ENCODE results near the gene TOLLIP.

The TOLLIP gene

DNA sequence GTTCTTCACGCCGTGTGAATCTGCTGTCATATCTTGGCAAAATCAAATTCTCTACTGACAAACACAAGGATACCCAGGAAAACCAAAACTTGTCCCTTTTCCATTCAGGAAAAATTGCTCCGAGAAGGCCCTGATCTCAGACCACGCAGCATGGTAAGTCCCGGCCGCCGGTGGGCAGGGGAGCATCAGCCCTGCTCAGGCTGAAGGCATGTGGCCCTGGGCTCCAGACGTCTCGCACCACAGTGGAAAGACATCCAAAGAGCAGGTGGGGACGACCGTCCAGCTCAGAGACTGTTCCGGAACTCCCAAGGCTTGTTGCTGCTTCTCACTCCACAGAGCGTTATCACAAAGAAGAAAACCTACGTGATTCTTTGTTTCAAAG, 29.8 kb downstream of the TOLLIP start:
- no peak for TF ChIP-seq YY1 (IDR thresholded peaks at IDR 0.05; ENCODE audit: low read depth)
- TF ChIP-seq EGR1 (IDR thresholded peaks at IDR 0.05), result no peak
- no peak for TF ChIP-seq TCF12 (IDR thresholded peaks at IDR 0.05; ENCODE audit: low read depth)
- no peak for TF ChIP-seq ZBTB7A (IDR thresholded peaks at IDR 0.05; ENCODE audit: low read depth)
- TF ChIP-seq CEBPB (IDR thresholded peaks at IDR 0.05), result no peak
- no peak for TF ChIP-seq RAD21 (IDR thresholded peaks at IDR 0.05; ENCODE audit: low read depth)
- no peak for TF ChIP-seq FOXM1 (IDR thresholded peaks at IDR 0.05; ENCODE audit: borderline replicate concordance, low read depth)
- TF ChIP-seq TEAD4 (IDR thresholded peaks at IDR 0.05), result no peak
- TF ChIP-seq TAF1 (IDR thresholded peaks at IDR 0.05; ENCODE audit: low read depth), result no peak
- TF ChIP-seq NFIC (IDR thresholded peaks at IDR 0.05), result no peak
- TF ChIP-seq, protein P1, sequence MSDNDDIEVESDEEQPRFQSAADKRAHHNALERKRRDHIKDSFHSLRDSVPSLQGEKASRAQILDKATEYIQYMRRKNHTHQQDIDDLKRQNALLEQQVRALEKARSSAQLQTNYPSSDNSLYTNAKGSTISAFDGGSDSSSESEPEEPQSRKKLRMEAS (IDR thresholded peaks at IDR 0.05), result no peak
- TF ChIP-seq, protein P2, sequence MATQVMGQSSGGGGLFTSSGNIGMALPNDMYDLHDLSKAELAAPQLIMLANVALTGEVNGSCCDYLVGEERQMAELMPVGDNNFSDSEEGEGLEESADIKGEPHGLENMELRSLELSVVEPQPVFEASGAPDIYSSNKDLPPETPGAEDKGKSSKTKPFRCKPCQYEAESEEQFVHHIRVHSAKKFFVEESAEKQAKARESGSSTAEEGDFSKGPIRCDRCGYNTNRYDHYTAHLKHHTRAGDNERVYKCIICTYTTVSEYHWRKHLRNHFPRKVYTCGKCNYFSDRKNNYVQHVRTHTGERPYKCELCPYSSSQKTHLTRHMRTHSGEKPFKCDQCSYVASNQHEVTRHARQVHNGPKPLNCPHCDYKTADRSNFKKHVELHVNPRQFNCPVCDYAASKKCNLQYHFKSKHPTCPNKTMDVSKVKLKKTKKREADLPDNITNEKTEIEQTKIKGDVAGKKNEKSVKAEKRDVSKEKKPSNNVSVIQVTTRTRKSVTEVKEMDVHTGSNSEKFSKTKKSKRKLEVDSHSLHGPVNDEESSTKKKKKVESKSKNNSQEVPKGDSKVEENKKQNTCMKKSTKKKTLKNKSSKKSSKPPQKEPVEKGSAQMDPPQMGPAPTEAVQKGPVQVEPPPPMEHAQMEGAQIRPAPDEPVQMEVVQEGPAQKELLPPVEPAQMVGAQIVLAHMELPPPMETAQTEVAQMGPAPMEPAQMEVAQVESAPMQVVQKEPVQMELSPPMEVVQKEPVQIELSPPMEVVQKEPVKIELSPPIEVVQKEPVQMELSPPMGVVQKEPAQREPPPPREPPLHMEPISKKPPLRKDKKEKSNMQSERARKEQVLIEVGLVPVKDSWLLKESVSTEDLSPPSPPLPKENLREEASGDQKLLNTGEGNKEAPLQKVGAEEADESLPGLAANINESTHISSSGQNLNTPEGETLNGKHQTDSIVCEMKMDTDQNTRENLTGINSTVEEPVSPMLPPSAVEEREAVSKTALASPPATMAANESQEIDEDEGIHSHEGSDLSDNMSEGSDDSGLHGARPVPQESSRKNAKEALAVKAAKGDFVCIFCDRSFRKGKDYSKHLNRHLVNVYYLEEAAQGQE (IDR thresholded peaks at IDR 0.05; ENCODE audit: low read depth), result no peak
- no peak for TF ChIP-seq EP300 (IDR thresholded peaks at IDR 0.05; ENCODE audit: borderline replicate concordance)
- TF ChIP-seq CREB1 (IDR thresholded peaks at IDR 0.05; ENCODE audit: low read depth), result no peak
- TF ChIP-seq, protein P3, sequence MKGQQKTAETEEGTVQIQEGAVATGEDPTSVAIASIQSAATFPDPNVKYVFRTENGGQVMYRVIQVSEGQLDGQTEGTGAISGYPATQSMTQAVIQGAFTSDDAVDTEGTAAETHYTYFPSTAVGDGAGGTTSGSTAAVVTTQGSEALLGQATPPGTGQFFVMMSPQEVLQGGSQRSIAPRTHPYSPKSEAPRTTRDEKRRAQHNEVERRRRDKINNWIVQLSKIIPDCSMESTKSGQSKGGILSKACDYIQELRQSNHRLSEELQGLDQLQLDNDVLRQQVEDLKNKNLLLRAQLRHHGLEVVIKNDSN (IDR thresholded peaks at IDR 0.05), result no peak

DNA sequence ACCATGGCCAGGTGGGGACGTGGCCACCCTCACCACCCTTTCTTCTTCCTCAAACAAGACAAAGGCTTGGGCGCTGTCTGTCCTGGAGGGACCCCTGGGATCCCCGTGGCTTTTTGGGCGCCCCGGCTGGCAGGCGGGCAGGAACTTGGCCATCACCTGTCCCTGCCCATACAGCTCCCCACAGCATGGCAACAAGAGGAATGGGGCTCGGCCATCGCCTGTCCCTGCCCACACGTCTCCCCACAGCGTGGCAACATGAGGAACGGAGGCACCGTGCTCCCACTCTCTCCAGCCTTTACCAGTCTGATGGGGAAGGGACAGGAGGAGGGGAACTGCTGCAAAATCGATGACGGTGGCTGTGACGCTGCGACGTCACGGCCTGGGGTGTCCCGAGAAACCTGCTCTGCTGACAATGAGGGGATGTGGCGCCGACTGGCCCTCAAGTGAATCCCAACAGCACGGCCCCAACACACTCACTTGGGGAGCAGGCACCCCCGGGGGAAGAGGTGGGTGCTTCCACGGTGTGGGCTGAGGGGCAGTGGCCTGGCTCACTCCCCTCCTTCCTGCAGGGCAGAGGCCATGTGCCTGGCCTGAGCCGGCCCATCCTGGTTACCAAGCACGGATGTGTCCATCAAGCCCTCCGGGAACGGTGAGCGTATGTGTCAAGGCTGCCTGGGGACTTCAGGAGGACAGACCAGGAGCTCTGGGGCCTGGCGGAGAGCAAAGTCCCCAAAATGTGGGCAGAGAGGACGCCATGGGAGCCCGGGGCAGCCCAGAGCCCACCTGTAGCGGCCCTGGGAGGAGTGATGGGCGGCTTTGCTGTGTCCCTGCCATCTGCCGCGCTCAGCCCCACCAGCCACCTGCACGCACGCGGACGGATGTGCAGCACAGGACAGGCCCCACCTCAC, 30.4 kb downstream of the TOLLIP start:
- TF ChIP-seq ZBTB7A (IDR thresholded peaks at IDR 0.05; ENCODE audit: low read depth), result no peak

DNA sequence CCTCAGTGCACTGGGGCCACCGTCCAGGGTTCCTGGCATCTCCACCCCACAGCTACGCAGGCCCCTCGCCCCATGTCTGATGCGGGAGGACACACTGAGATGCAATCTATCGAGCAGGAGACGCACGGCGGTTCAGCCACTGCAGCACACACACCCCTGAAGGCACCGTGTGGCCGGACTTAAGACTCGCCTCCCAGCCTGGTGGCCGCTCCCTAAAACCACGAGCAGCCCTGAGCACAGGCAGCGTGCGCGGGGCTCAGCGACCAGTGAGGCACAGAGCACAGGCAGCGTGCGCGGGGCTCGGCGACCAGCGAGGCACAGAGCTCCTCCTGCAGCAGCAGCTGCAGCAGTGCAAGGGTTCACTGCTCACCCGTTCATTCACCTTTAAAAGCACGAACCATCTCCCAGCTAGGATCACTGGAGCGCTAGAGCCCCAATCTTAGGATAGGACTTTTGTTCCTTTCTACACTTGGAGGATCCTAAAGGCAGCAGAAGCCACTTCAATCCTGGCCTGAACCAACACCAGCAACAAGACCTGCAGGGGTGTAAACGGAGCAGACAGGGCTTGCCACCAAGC, 31.4 kb downstream of the TOLLIP start:
- no peak for TF ChIP-seq TCF12 (IDR thresholded peaks at IDR 0.05; ENCODE audit: low read depth)
- TF ChIP-seq, protein P1 (IDR thresholded peaks at IDR 0.05), result no peak
- TF ChIP-seq, protein P2 (IDR thresholded peaks at IDR 0.05; ENCODE audit: low read depth), result no peak
- TF ChIP-seq FOXM1 (IDR thresholded peaks at IDR 0.05; ENCODE audit: borderline replicate concordance, low read depth), result no peak
- no peak for TF ChIP-seq EP300 (IDR thresholded peaks at IDR 0.05; ENCODE audit: borderline replicate concordance)
- no peak for TF ChIP-seq TAF1 (IDR thresholded peaks at IDR 0.05; ENCODE audit: low read depth)
- TF ChIP-seq ZBTB7A (IDR thresholded peaks at IDR 0.05; ENCODE audit: low read depth), result no peak
- TF ChIP-seq CEBPB (IDR thresholded peaks at IDR 0.05), result no peak
- no peak for TF ChIP-seq TEAD4 (IDR thresholded peaks at IDR 0.05)
- no peak for TF ChIP-seq CREB1 (IDR thresholded peaks at IDR 0.05; ENCODE audit: low read depth)
- no peak for TF ChIP-seq RAD21 (IDR thresholded peaks at IDR 0.05; ENCODE audit: low read depth)
- no peak for TF ChIP-seq NFIC (IDR thresholded peaks at IDR 0.05)
- TF ChIP-seq YY1 (IDR thresholded peaks at IDR 0.05; ENCODE audit: low read depth), result no peak
- no peak for TF ChIP-seq EGR1 (IDR thresholded peaks at IDR 0.05)
- TF ChIP-seq, protein P3 (IDR thresholded peaks at IDR 0.05), result no peak

DNA sequence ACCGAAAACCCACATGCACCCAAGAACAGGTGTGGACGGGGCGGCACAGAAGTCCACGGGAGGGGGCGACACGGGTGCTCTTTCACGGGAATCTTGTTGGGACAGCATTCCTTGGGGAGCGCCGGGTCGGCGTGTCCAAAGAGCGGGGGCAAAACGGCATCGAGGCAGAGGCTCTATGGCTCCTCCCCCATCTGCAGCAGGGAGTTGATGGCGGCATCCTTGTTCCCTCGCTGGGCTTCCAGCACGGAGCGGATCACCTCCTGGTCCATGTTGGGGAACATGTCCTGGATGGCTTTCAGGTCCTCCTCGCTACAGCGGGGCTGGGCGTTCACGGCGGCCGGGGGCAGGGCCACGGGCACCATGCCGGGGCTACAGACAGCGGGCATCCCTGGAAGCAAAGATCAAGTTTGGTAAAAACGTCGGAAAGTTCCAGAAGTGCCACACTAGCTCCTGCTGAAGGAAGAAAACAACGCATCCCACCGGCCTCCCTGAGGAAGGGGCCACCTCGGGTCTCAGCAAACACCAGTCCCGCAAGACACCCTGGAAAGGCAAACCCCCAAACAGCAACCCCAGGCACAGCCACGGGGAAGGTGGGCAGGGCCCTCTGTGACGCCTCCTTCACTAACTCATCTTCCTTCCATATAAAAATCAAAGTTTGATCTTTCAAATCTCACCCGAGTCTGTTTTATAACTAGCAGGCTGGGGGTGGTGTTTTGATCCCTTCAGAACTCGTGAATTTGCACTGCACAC, 32.4 kb downstream of the TOLLIP start:
- TF ChIP-seq, protein P1 (IDR thresholded peaks at IDR 0.05), result no peak
- TF ChIP-seq TEAD4 (IDR thresholded peaks at IDR 0.05) (no peak), TCF12 (IDR thresholded peaks at IDR 0.05; ENCODE audit: low read depth) (no peak), TAF1 (IDR thresholded peaks at IDR 0.05; ENCODE audit: low read depth) (no peak), FOXM1 (IDR thresholded peaks at IDR 0.05; ENCODE audit: borderline replicate concordance, low read depth) (no peak)
- TF ChIP-seq, protein P2 (IDR thresholded peaks at IDR 0.05; ENCODE audit: low read depth), result no peak

Measured in Ishikawa (cell line).